ENCODE measurements around the gene PPP1CA.

PPP1CA gene

GRCh38 chr11:67382276-67383136 lies 19.2 kb downstream of the PPP1CA start:
- peak; percentile 75 for DNase-seq (ENCODE audit: low read depth)

DNA sequence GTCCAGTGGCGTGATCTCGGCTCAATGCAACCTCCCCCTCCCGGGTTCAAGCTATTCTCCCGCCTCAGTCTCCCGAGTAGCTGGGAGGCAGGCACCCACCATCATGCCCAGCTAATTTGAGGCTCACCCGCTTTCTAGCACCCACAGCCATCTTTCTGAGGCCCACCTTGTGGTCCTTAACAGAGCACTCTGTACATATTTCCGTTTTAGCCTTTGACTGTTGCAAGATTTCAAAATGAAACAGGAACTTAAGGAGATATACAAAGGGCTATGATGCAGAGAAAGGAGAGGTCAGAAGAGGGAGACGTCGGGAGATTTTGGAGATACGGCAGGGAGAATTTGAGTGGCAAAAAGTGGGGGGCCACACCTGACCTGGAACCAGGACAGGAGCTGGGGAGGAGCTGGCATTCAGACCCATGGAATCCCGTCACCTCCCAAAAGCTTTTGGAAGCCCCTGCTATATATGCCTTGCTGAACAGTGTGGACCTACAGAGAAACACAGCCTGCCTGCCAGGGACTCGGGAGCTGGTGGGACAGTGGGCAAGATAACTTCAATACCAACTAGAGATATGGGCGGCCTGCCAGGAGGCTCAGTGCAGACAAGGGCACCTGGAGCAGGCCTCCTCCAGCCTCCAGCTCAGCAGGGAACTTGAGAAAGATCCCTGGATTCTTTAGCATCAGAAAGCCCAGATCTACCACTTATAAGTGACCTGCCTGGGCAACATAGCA lies 20.2 kb downstream of the PPP1CA start:
- no peak for DNase-seq (ENCODE audit: low read depth)

DNA sequence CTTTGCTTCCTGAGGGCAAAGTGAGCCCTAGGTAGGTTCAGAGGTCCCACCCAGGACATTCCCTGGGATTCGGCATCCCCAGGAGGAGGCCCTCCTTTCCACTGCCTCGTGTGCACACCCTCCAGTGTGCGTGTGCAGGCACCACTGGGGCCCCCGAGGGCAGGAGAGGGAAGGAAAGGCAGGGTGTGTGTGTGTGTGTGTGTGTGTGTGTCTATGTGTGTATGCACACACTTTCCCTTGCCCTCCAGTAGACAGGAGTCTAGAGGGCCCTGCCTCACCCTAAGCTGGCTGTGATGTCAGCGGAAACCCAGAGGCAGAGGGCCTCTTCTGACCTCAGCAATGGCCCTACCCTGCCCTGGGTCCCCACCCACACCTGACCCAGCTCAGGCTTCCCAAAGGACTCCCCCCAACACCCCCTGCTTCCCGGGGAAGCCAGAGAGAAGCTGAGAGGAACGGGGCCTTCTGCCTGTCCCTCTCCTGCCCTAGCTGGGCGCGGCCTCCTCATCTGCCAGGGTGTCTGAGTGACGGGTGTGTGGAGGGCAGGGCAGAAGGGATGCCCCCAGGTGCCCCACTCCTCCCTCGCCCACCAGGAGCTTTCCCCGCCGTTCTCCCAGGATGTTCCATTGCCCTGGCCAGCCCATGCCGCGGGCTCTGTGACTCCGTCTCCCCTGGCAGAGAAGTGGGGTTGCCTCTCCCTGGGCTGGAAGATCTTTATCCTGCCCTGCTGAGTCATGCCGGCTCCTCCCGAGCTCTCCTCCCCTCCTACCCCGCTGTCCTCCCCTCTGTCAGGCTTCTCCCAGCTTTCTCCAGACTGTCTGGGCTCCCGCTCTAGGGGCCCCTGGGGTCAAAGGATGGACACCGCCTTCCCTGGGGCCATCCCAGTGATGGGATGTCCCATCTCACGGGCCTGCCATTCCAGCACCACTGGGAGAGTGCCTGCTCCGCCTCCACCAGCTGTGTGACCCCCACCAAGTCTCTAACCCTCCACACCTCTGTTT lies 22.3 kb downstream of the PPP1CA start:
- DNase-seq (ENCODE audit: low read depth): no peak

DNA sequence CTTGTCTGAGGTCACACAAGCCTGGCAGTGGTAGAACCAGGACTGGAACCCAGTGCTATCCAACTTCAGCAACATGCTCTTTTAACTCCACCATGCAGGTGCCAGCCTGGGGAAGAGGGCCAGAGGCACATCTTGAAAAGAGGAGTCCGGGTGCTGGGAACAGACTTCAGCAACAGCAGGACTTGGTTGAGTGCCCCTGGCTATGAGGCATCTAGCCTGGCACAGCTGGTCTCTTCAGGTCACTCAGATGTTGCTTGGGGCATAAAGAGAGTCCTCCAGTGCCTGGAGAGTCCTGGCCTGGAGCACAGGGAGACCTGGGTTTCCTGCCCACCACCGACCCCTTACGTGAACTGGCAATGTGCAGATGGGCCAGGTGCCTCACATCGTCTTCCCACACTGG lies 23.1 kb downstream of the PPP1CA start:
- DNase-seq (ENCODE audit: low read depth): no peak

GRCh38 chr11:67376873-67377808 lies 24.5 kb downstream of the PPP1CA start:
- no peak for DNase-seq (ENCODE audit: low read depth)

DNA sequence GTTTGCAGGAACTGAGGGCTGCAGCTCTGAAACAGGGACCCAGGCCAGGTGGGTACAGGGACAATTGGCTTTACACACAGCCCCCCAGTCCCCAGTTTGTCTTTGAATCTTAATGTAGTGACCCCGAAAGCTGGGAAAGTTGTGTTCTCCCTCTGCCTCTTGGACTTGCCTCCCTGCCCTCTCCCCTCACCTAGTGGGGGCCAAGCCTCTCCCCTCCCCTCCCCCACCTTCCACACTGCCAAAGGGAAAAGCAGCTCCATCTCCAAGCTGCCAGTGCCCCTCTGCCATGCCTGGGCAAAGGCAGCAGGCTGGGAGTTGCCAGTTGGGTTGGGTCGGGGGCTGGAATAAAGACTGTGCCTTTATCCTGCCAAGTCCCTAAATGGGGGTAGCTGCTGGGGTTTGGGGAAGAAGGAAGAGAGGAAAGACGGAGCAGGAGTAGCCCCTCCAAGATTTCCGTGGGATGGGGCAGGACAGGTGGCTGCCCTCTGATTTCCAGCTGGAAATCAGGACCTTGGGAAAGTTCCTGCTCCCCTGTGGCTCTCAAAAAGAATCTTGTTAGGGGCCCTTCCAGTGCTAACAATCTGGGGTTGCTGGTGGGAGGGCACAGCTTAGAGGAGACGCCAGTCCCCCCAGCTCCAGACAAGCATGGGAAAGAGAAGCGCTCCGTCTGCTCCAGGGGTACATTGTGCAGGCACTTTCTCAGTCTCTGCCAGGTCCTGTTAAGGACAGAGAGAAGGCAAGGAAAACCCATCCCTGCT lies 25.4 kb downstream of the PPP1CA start:
- DNase-seq (ENCODE audit: low read depth): no peak

DNA sequence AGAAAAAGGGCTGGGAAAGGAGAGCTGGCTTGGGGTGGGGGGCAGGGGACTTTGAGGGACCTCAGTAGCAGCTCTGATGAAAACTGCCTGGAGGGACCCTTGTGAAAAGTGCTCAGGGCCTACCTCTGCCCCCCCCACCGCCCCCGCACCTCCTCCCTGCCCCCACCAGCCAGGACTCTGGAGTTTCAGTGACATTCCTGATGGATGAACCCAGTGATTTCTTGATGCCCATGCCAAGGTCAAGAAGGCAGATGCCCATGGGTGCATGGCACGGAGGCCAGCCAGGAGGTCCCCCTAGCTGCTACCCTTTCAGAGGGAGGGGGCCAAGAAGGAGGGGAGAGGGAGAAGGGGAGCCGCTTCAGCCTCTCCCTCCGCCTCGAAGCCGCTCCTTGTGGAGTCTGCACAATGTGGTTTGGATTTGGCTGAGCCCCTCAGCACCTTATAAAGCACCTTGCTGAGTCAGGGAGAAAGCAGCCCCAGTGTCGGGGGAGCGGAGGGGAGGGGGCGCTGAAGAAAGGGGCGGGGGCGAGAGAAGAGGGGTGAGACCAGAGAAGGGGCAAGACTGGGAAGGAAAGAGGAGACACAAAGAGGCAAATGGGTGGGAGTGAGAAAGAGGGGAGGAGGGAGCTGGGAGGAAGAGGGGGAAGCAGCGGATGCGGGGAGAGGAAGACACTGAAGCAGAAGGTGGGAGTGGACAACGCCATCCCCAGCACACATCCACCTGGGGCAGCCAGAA lies 26.2 kb downstream of the PPP1CA start:
- DNase-seq (ENCODE audit: low read depth): no peak

- no peak for DNase-seq (ENCODE audit: low read depth)
Observed at GRCh38 chr11:67374571-67375281, 26.9 kb downstream of the PPP1CA start.

GRCh38 chr11:67373648-67374570 lies 27.7 kb downstream of the PPP1CA start:
- peak; percentile 74 for DNase-seq (ENCODE audit: low read depth)

DNA sequence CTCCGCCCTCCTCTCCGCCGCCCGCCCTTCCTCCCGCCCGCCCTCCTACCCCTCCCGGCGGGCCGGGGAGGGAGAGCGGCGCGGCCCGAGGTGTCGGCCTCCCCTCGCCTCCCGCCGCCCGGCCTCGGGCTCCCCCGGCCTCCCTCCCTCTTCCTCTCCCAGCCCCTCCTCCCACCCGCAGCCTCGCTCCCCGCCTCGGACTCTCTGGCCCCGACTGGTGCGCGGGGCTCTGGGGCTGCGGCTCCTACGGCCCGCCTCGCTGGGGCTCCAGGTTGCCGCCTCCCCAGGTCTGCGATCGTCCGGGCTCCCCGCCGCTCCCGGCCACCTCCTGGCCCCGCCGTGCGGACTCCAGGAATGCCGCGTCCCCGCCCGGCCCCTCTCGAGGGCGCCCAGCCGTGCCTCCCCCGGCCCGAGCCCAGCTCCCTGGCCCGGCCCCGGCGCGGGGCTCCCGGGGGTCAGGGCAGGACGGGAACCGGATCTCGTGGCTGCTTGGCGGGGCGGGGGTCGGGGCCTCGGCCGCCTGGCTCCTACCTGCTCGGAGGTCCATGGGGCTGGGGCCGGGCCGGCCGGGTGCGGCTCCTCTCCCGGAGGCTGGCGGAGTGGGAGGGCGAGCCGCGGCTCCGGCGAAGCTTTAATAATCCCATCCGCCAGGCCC lies 28.5 kb downstream of the PPP1CA start, which contains the start of gene CLCF1:
CLCF1 (minus strand) TSS at position 606 of the 655 bp plus-strand sequence; CDS start at position 547, 59 bp downstream.
- DNase-seq (ENCODE audit: low read depth): no peak

- no peak for DNase-seq (ENCODE audit: low read depth)
Observed at GRCh38 chr11:67372321-67372992, 29.2 kb downstream of the PPP1CA start.

GRCh38 chr11:67371911-67372320 lies 29.7 kb downstream of the PPP1CA start:
- DNase-seq (ENCODE audit: low read depth): no peak

DNA sequence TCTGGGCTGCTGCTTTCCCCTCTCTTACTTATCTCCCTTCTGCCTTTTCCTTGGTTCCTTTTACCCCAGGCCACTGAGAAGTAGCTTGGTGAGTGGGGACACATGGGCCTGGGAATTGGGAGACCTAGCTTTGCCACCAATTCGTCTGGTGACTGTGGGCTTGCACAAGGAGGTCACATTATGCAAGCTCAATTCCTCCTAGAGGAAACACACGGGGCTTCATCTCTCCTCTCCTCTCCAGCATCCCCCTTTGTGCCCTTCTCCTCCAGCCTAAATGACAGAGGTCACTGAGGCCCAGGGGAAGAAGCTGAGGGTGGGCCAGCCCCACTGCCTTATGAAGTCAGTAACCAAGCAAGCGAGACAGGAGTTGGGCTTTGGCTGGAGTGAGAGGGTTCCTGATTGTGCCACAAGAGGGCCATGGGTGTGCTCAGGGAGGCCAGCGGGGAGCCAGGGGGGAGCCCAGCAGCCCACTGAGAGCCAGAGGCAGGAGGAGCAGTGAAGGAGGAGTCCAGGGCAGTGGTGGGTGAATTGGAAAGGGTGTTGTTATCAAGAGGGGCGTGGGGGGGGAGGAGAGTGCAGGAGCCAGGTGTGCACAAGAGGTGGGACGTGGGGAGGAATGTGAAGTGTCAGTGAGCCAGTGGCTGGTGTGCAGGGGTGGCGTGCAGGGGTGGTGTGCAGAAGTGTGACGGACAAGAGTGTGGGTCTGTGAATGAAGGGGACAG lies 30.3 kb downstream of the PPP1CA start:
- no peak for DNase-seq (ENCODE audit: low read depth)

DNA sequence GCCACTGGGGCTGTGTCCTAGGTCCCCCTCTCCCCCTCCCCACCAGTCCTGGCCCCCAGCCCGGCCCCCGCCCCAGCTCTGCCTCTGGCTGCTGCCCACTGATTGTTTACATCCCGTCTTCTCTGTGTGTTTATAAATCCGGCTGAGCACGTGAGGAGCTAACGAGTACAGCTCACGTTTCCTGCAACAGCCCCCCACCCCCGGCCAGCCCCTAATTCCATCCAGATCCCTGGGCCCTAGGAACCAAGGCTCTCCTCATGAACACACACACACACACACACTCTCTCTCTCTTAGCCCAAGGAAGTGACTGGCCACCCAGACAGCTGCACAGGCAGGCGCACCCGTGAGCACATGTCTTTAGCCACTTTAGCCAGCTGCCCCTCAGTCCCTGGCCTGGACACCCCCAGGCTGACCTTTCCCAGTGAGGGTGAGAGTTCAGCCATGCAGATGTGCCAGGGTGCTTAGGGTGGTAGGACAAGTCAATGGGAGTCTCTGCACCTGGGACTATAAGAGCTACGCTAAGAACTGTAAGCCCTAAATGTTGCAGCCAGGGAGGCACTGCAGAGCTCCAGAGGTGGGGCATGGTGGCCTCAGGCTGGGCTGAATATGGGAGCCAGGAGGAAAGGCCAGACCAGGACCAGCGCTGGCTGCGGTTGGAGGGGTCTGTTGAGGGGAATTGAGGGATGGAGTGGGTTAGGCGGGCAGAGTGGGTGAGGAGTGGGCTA lies 31.1 kb downstream of the PPP1CA start:
- DNase-seq (ENCODE audit: low read depth): no peak

- no peak for DNase-seq (ENCODE audit: low read depth)
Observed at GRCh38 chr11:67369801-67370284, 31.8 kb downstream of the PPP1CA start.

Measured in activated T-helper 9 cell treated with anti-CD3 and anti-CD28 coated beads, Interleukin-2, amount 50 U/mL, for 16 hours (primary cell).